Left lung (tissue), 10 donors: ENCODE data around the gene MIP. TPM values are rescaled to one million over a fixed set of nuclear protein-coding genes. Genes with fewer than 3 reads are reported as not detected.

Experiments
- ATAC-seq: fragments of 200-7000 bp; cut with Tn5 transposase; one replicate; pipeline ENCODE4 v1.9.1; 2020; ENCODE audit warnings: moderate library complexity
- DNase-seq, 4 donors: peaks; one replicate each; pipeline ENCODE4 v3.0.0-alpha.2; 2013 to 2020
- H3K27ac ChIP-seq, 2 donors: fragments of 200-600 bp; sonication (generic) in 1 of 2; one replicate each; pipeline versions ENCODE4 v1.5.0 to v1.8.0; 2020 to 2021
- H3K27me3 ChIP-seq, 2 donors: fragments of 200-600 bp; sonication (generic) in 1 of 2; one replicate each; pipeline versions ENCODE4 v1.5.0 to v1.8.0; 2020 to 2021
- H3K36me3 ChIP-seq, 2 donors: fragments of 200-600 bp; sonication (generic) in 1 of 2; one replicate each; pipeline versions ENCODE4 v1.5.0 to v1.8.0; 2020 to 2021
- H3K4me1 ChIP-seq, 2 donors: fragments of 200-600 bp; one replicate each; pipeline ENCODE4 v1.8.0; 2021
- H3K4me3 ChIP-seq, 2 donors: fragments of 200-600 bp; sonication (generic) in 1 of 2; one replicate each; pipeline versions ENCODE4 v1.5.0 to v1.8.0; 2020 to 2021; ENCODE audit warnings: mild to moderate bottlenecking in 1 of 2
- H3K9me3 ChIP-seq, 2 donors: fragments of 200-600 bp; sonication (generic) in 1 of 2; one replicate each; pipeline versions ENCODE4 v1.5.0 to v1.8.0; 2020 to 2021
- CTCF ChIP-seq, 2 donors: fragments of 200-600 bp; sonication (generic) in 1 of 2; IDR thresholded peaks; one replicate each; pipeline versions ENCODE4 v1.5.0 to v1.8.0; 2021; ENCODE audit warnings: antibody characterized with exemption in 2 of 2
- intact Hi-C, 2 donors: fragments of 100-400 bp; cut with DNase I; formaldehyde crosslinking; loops; one replicate each; pipeline versions ENCODE4 v1.11.2 to v1.14.2; 2022
- polyA plus RNA-seq, 6 donors: library from polyadenylated mRNA; unstranded; fragments of 120-200 nt; gene quantifications; one replicate each; pipeline ENCODE4 v1.2.1, GENCODE V29; 2013; ENCODE audit not compliant: insufficient read length in 6 of 6
- total RNA-seq, 2 donors: library from RNA; stranded (reverse); fragmentation: NEBNext Ultra II Directional; extraction: Animal tissue kit (Norgen Biotek cat#: 25700); gene quantifications; one replicate each; pipeline ENCODE4 v1.2.1, GENCODE V29; 2021
- donor health status: DM: no; HTN: yes; CAD: no.
- donor health status: DM: no; HTN: no; CAD: no.

MIP gene
- total and polyA plus RNA-seq, 8 donors, result 0.18 TPM; not detected in 7

- Histone ChIP-seq H3K9me3 (no peaks in the 10 kb centered on the region), H3K36me3 (peaks cover 0 to 11% of the 10 kb centered on the region in 2 donors), H3K4me1 (no peaks in the 10 kb centered on the region), H3K27ac (no peak overlapping the region), H3K27me3 (no peaks in the 10 kb centered on the region), H3K4me3 (no peak overlapping the region)
- ATAC-seq (no peak), DNase-seq (no peak)
- TF ChIP-seq CTCF (IDR thresholded peaks at IDR 0.05), result no peak
- intact Hi-C loops, result no loop called here
Measured at GRCh38 chr12:56437430-56438176, 16.9 kb downstream of the MIP start.

- intact Hi-C loops, result no loop called here
- Histone ChIP-seq H3K27me3 (no peaks in the 10 kb centered on the region), H3K27ac (no peak overlapping the region), H3K4me1 (no peaks in the 10 kb centered on the region), H3K9me3 (no peaks in the 10 kb centered on the region), H3K4me3 (no peak overlapping the region), H3K36me3 (peaks cover 0 to 36% of the 10 kb centered on the region in 2 donors)
- TF ChIP-seq CTCF (IDR thresholded peaks at IDR 0.05), result no peak
- ATAC-seq (no peak), DNase-seq (no peak)
Measured at GRCh38 chr12:56434828-56435227, 19.6 kb downstream of the MIP start.

- no peak for TF ChIP-seq CTCF (IDR thresholded peaks at IDR 0.05)
- Histone ChIP-seq H3K9me3 (no peaks in the 10 kb centered on the region), H3K4me1 (no peaks in the 10 kb centered on the region), H3K4me3 (no peak overlapping the region), H3K27ac (no peak overlapping the region), H3K36me3 (peaks cover 0 to 64% of the 10 kb centered on the region in 2 donors), H3K27me3 (no peaks in the 10 kb centered on the region)
- intact Hi-C loops, result no loop called here
- ATAC-seq, result no peak
- no peak for DNase-seq
Measured at GRCh38 chr12:56431850-56432249, 22.6 kb downstream of the MIP start.

- no peak overlapping the region for H3K4me3 ChIP-seq
- H3K27ac ChIP-seq, result no peak overlapping the region
- ATAC-seq, result no peak
- no peaks in the 10 kb centered on the region for H3K4me1 ChIP-seq
- H3K9me3 ChIP-seq, result no peaks in the 10 kb centered on the region
- DNase-seq, result no peak
- TF ChIP-seq CTCF (IDR thresholded peaks at IDR 0.05), result no peak
- intact Hi-C loops, result no loop called here
- H3K36me3 ChIP-seq, result peaks cover 0 to 70% of the 10 kb centered on the region in 2 donors
- no peaks in the 10 kb centered on the region for H3K27me3 ChIP-seq
Measured at GRCh38 chr12:56431288-56431687, 23.2 kb downstream of the MIP start.

DNA sequence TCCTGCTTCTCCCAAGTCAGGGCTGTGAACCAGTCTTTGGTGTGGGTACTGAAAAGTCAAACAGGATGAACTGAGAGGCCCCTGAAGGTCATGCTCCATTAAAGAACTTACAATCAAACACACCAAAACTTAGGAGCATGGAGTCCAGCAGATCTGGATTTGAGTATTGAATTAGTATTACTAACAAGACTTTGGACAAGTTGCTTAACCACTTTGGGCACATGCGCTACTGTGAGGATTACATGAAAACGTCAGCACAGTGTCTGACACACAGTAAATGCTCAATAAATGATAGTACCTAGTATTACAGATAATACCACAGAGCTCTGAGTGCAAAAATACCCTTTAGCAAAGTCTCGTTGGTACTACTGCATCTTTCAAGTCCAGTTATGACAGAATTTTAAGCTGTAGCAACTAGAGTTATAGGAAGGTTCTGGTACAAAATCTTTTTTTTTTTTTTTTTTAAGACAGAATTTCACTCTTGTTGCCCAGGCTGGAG, 28.5 kb downstream of the MIP start:
- Histone ChIP-seq H3K4me3 (no peak overlapping the region), H3K27ac (no peak overlapping the region), H3K36me3 (peaks cover 0 to 95% of the 10 kb centered on the region in 2 donors), H3K27me3 (no peaks in the 10 kb centered on the region), H3K4me1 (no peaks in the 10 kb centered on the region), H3K9me3 (no peaks in the 10 kb centered on the region)
- DNase-seq, result no peak
- intact Hi-C loops, result no loop called here
- ATAC-seq, result no peak
- no peak for TF ChIP-seq CTCF (IDR thresholded peaks at IDR 0.05)
